CD14-positive monocyte (primary cell): ENCODE measurements around the gene RANBP3L. TPM values are rescaled to one million over a fixed set of nuclear protein-coding genes. Genes with fewer than 3 reads are reported as not detected.
A peak's percentile ranks its signal among the peaks of the same experiment; 100 is the strongest.

Experiments
- DNase-seq, 3 donors: peaks; one replicate each; pipeline ENCODE4 v3.0.0-alpha.2; 2011 to 2022
- H2AFZ ChIP-seq: 2 replicates; pipeline ENCODE4 v1.6.0; 2012; ENCODE audit warnings: mild to moderate bottlenecking, low read depth, low read length, inconsistent platforms; ENCODE audit not compliant: insufficient read depth, poor library complexity, severe bottlenecking
- H3K27ac ChIP-seq, 2 donors: 1 replicate in 1 of 2; 2 replicates in 1 of 2; pipeline ENCODE4 v1.5.1; 2012 to 2013; ENCODE audit warnings: low read length in 2 of 2, control low read depth in 1 of 2, inconsistent platforms in 1 of 2, low read depth in 1 of 2, mild to moderate bottlenecking in 1 of 2
- H3K27me3 ChIP-seq, 2 donors: one replicate each; pipeline versions ENCODE4 v1.6.0 to v1.6.1; 2011 to 2013; ENCODE audit warnings: low read length in 2 of 2; ENCODE audit not compliant: control insufficient read depth in 2 of 2, insufficient read depth in 2 of 2
- H3K36me3 ChIP-seq, 2 donors: replicated peaks in 1 of 2; 1 replicate in 1 of 2; 2 replicates in 1 of 2; pipeline versions ENCODE4 v1.5.1 to v1.6.1; 2012 to 2013; ENCODE audit warnings: low read length in 2 of 2, control low read depth in 1 of 2, inconsistent platforms in 1 of 2, mild to moderate bottlenecking in 1 of 2; ENCODE audit not compliant: insufficient read depth in 2 of 2, control insufficient read depth in 1 of 2
- H3K4me1 ChIP-seq, 2 donors: 1 replicate in 1 of 2; 2 replicates in 1 of 2; pipeline versions ENCODE4 v1.5.1 to v1.6.1; 2012 to 2013; ENCODE audit warnings: low read length in 2 of 2, control low read depth in 1 of 2, inconsistent platforms in 1 of 2, mild to moderate bottlenecking in 1 of 2, moderate library complexity in 1 of 2; ENCODE audit not compliant: insufficient read depth in 2 of 2, control insufficient read depth in 1 of 2
- H3K4me2 ChIP-seq: replicated peaks from 2 replicates; pipeline ENCODE3; 2012; ENCODE audit warnings: low read length, moderate library complexity, mild to moderate bottlenecking; ENCODE audit not compliant: poor library complexity, severe bottlenecking; ENCODE audit errors: extremely low read depth
- H3K4me3 ChIP-seq, 3 experiments: fragments of 200-600 bp in 1 of 3; sonication (generic) in 1 of 3; replicated peaks in 1 of 3; 1 replicate in 2 of 3; 2 replicates in 1 of 3; pipeline ENCODE4 v1.5.1; 2011 to 2013; ENCODE audit warnings: low read length in 3 of 3, mild to moderate bottlenecking in 3 of 3, control low read depth in 2 of 3, low read depth in 2 of 3, inconsistent platforms in 1 of 3, moderate library complexity in 1 of 3
- H3K79me2 ChIP-seq: 2 replicates; pipeline ENCODE4 v1.6.0; 2012; ENCODE audit warnings: mild to moderate bottlenecking, control low read depth, inconsistent platforms, low read length, moderate library complexity; ENCODE audit not compliant: insufficient read depth
- H3K9ac ChIP-seq: 2 replicates; pipeline ENCODE4 v1.6.0; 2017; ENCODE audit warnings: low read length, mild to moderate bottlenecking; ENCODE audit not compliant: insufficient read depth, poor library complexity, severe bottlenecking
- H3K9me3 ChIP-seq, 2 donors: replicated peaks in 1 of 2; 1 replicate in 1 of 2; 2 replicates in 1 of 2; pipeline versions ENCODE4 v1.5.1 to v1.6.1; 2012 to 2013; ENCODE audit warnings: low read length in 2 of 2, control low read depth in 1 of 2; ENCODE audit not compliant: control insufficient read depth in 1 of 2, insufficient read depth in 1 of 2
- H4K20me1 ChIP-seq: 2 replicates; pipeline ENCODE4 v1.6.0; 2012; ENCODE audit warnings: mild to moderate bottlenecking, low read length, control low read depth, moderate library complexity; ENCODE audit not compliant: insufficient read depth
- H3K27ac Mint-ChIP-seq, 7 donors: one replicate each; pipeline ENCODE4 v1.8.0; 2020; ENCODE audit warnings: mild to moderate bottlenecking in 7 of 7, mixed read lengths in 7 of 7, moderate library complexity in 6 of 7, inconsistent platforms in 2 of 7
- H3K27me3 Mint-ChIP-seq, 3 donors: one replicate each; pipeline ENCODE4 v1.8.0; 2021 to 2022; ENCODE audit warnings: low read depth in 3 of 3, mild to moderate bottlenecking in 3 of 3, mixed read lengths in 3 of 3, moderate library complexity in 3 of 3, inconsistent platforms in 1 of 3
- H3K36me3 Mint-ChIP-seq, 2 donors: one replicate each; pipeline ENCODE4 v1.8.0; 2020; ENCODE audit warnings: mixed read lengths in 2 of 2, inconsistent platforms in 1 of 2, mild to moderate bottlenecking in 1 of 2
- H3K4me1 Mint-ChIP-seq: one replicate; pipeline ENCODE4 v1.8.0; 2020; ENCODE audit warnings: mild to moderate bottlenecking, mixed read lengths
- H3K4me3 Mint-ChIP-seq, 2 donors: one replicate each; pipeline ENCODE4 v1.8.0; 2020; ENCODE audit warnings: mild to moderate bottlenecking in 2 of 2, mixed read lengths in 2 of 2, moderate library complexity in 1 of 2
- H3K9me3 Mint-ChIP-seq, 7 donors: one replicate each; pipeline ENCODE4 v1.8.0; 2020 to 2022; ENCODE audit warnings: mixed read lengths in 7 of 7, mild to moderate bottlenecking in 6 of 7, moderate library complexity in 6 of 7, inconsistent platforms in 2 of 7
- WGBS: methylation state at CpG from one replicate; pipeline ENCODE4 v1.1.5; 2013; ENCODE audit warnings: missing lambda C conversion rate; ENCODE audit not compliant: insufficient coverage; 5-methylcytosine and 5-hydroxymethylcytosine counted together
- intact Hi-C, 2 donors: fragments of 100-400 bp; cut with micrococcal nuclease; formaldehyde crosslinking; loops; one replicate each; pipeline versions ENCODE4 v1.15.0 to v1.15.1; 2023
- polyA plus RNA-seq, 3 donors: library from polyadenylated mRNA; depleted of rRNA in 1 of 3; unstranded in 2 of 3; stranded (reverse) in 1 of 3; fragments of 300-500 nt in 2 of 3; fragments of >200 nt in 1 of 3; fragmentation: Illumina TruSeq in 2 of 3; gene quantifications; 1 replicate in 2 of 3; 2 replicates in 1 of 3; pipeline ENCODE4 v1.2.3, GENCODE V29; 2012 to 2021
- TF ChIP-seq, protein P1 (sequence below): fragments of 200-600 bp; IDR thresholded peaks from one replicate; pipeline ENCODE4 v1.8.0; 2022; ENCODE audit warnings: antibody characterized with exemption, mild to moderate bottlenecking

The RANBP3L gene
- polyA plus RNA-seq, 3 donors: not detected

DNA sequence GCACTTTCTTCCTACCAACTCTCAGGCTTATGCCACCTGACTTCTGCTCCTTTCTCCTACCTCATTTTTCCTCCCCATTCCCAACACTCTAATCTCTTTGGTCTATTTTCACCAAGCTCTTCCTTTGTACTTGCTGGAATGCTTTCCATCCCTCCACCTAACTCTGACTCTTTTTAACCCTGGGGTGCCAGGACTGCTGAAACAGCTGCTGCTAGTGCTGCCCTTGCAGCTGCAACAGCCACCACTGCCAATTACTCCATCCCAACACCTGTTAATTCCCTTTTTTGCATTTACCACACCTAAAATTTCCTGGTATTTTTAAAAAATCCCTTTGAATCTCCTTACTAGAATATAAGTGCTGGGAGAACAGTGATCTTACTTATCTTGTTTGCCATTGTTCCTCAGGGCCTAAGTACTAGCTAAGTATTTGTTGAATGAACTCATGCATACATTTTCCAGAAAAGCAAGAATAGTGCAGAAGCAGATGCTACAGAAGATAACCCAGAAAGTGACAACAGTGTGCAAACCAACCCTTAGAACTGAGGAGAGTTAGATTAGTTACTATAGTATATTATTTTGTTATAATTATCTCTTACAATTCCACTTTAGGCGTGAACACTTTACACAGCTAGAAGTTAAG lies 71.4 kb downstream of the RANBP3L start:
- H3K36me3 ChIP-seq: peaks cover 0 to 14% of the 10 kb centered on the region in 2 donors
- peaks cover 0 to 2% (median 0%) of the 10 kb centered on the region in 3 donors for H3K27me3 Mint-ChIP-seq
- no peak overlapping the region for H3K4me3 ChIP-seq
- H3K27ac ChIP-seq: no peak overlapping the region
- intact Hi-C loops: no loop called here
- no peak overlapping the region for H3K4me2 ChIP-seq
- H3K27ac Mint-ChIP-seq: peak overlapping the region in 1 of 7 donors; percentile 5
- H3K9me3 Mint-ChIP-seq: no peaks in the 10 kb centered on the region
- no peaks in the 10 kb centered on the region for H4K20me1 ChIP-seq
- H3K4me1 Mint-ChIP-seq: no peaks in the 10 kb centered on the region
- H3K4me1 ChIP-seq: no peaks in the 10 kb centered on the region
- H3K9ac ChIP-seq: no peak overlapping the region
- H2AFZ ChIP-seq: no peak overlapping the region
- no peak for DNase-seq
- peaks cover 8 to 11% of the 10 kb centered on the region in 2 donors for H3K36me3 Mint-ChIP-seq
- H3K79me2 ChIP-seq: peaks cover under 1% of the 10 kb centered on the region
- TF ChIP-seq, protein P1, sequence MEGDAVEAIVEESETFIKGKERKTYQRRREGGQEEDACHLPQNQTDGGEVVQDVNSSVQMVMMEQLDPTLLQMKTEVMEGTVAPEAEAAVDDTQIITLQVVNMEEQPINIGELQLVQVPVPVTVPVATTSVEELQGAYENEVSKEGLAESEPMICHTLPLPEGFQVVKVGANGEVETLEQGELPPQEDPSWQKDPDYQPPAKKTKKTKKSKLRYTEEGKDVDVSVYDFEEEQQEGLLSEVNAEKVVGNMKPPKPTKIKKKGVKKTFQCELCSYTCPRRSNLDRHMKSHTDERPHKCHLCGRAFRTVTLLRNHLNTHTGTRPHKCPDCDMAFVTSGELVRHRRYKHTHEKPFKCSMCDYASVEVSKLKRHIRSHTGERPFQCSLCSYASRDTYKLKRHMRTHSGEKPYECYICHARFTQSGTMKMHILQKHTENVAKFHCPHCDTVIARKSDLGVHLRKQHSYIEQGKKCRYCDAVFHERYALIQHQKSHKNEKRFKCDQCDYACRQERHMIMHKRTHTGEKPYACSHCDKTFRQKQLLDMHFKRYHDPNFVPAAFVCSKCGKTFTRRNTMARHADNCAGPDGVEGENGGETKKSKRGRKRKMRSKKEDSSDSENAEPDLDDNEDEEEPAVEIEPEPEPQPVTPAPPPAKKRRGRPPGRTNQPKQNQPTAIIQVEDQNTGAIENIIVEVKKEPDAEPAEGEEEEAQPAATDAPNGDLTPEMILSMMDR: no peak
- no peak overlapping the region for H3K4me3 Mint-ChIP-seq
- no peaks in the 10 kb centered on the region for H3K27me3 ChIP-seq
- no peaks in the 10 kb centered on the region for H3K9me3 ChIP-seq
- WGBS: 100% methylated on average over 1 of the region's 1 CpG

DNA sequence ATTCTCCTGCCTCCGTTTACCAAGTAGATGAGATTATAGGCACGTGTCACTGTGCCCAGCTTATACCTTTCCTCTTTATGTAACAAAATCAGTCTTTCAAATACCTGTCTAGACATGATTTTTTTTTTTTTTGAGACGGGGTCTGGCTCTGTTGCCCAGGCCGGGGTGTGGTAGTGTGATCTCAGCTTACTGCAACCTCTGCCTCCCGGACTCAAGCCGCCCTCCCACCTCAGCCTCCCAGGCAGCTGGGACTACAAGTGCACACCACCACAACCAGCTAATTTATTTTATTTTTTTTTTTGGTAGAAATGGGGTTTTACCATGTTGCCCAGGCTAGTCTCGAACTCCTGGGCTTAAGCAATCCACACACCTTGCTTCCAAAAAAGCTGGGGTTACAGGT lies 73.2 kb downstream of the RANBP3L start:
- H3K4me1 Mint-ChIP-seq: no peaks in the 10 kb centered on the region
- H3K27ac ChIP-seq: no peak overlapping the region
- H3K36me3 Mint-ChIP-seq: peaks cover 8 to 22% of the 10 kb centered on the region in 2 donors
- no peak overlapping the region for H2AFZ ChIP-seq
- no peaks in the 10 kb centered on the region for H3K9me3 ChIP-seq
- WGBS: 100% methylated on average over 3 of the region's 7 CpGs
- no peak overlapping the region for H3K9ac ChIP-seq
- no peaks in the 10 kb centered on the region for H3K27me3 ChIP-seq
- no peak overlapping the region for H3K4me3 ChIP-seq
- intact Hi-C loops: no loop called here
- H3K36me3 ChIP-seq: peaks cover 0 to 23% of the 10 kb centered on the region in 2 donors
- H4K20me1 ChIP-seq: no peaks in the 10 kb centered on the region
- no peak overlapping the region for H3K27ac Mint-ChIP-seq
- TF ChIP-seq, protein P1: no peak
- H3K4me2 ChIP-seq: no peak overlapping the region
- peaks cover 0 to 1% (median 0%) of the 10 kb centered on the region in 7 donors for H3K9me3 Mint-ChIP-seq
- no peaks in the 10 kb centered on the region for H3K4me1 ChIP-seq
- no peak for DNase-seq
- H3K27me3 Mint-ChIP-seq: peaks cover 0 to 2% (median 0%) of the 10 kb centered on the region in 3 donors
- no peak overlapping the region for H3K4me3 Mint-ChIP-seq
- H3K79me2 ChIP-seq: no peaks in the 10 kb centered on the region
